Lower lobe of right lung (tissue), 2 donors: Measurements from ENCODE around the gene TRIM36. TPM values are rescaled to one million over a fixed set of nuclear protein-coding genes. Genes with fewer than 3 reads are reported as not detected.

Experiments
- ATAC-seq, 2 donors: fragments of 200-7000 bp; cut with Tn5 transposase; one replicate each; pipeline ENCODE4 v1.9.1; 2020 to 2022; ENCODE audit warnings: mild to moderate bottlenecking in 2 of 2, moderate library complexity in 2 of 2
- DNase-seq: peaks from one replicate; pipeline ENCODE4 v3.0.0-alpha.2; 2020
- H3K27ac ChIP-seq: fragments of 200-600 bp; one replicate; pipeline ENCODE4 v1.8.0; 2022
- H3K27me3 ChIP-seq: fragments of 200-600 bp; one replicate; pipeline ENCODE4 v1.8.0; 2022; ENCODE audit warnings: low read depth
- H3K36me3 ChIP-seq: fragments of 200-600 bp; one replicate; pipeline ENCODE4 v1.8.0; 2022; ENCODE audit warnings: mild to moderate bottlenecking
- H3K4me1 ChIP-seq: fragments of 200-600 bp; one replicate; pipeline ENCODE4 v1.8.0; 2022
- H3K4me3 ChIP-seq: fragments of 200-600 bp; one replicate; pipeline ENCODE4 v1.8.0; 2022; ENCODE audit warnings: mild to moderate bottlenecking
- H3K9me3 ChIP-seq: fragments of 200-600 bp; one replicate; pipeline ENCODE4 v1.8.0; 2022
- intact Hi-C: fragments of 100-400 bp; cut with DNase I; formaldehyde crosslinking; loops from one replicate; pipeline ENCODE4 v1.11.0; 2022
- total RNA-seq: library from RNA; stranded (reverse); fragmentation: NEBNext Ultra II Directional; extraction: Animal tissue kit (Norgen Biotek cat#: 25700); gene quantifications from one replicate; pipeline ENCODE4 v1.2.1, GENCODE V29; 2021
- TF ChIP-seq, protein P1 (sequence below): fragments of 200-600 bp; IDR thresholded peaks from one replicate; pipeline ENCODE4 v1.8.0; 2022; ENCODE audit warnings: antibody characterized with exemption, mild to moderate bottlenecking
- donor health status: DM: no; HTN: yes; CAD: no; lungs with severe emphysema.

TRIM36 gene
- total RNA-seq, 1 donor from 2014 or later, result 5.5 TPM

DNA sequence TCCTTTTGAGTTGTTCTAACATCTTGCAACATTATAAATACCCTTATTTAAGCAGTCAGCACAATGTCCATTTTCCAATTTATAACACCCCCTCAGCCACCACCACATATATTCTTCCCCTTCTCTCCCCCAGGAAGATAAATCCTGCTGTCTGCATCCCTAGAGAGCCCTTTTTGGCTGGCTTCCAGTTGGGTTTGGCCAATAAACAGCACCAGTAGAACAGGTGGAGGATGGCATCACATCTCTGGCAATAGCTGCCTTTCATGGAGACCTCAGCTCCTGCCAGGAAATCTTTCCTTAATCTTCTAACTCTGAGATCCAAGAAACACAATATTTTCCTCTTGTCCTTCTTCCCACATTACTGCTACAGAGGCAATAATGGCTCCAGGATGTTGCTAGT, 53.7 kb downstream of the TRIM36 start:
- Histone ChIP-seq H3K27ac (no peak overlapping the region), H3K27me3 (no peaks in the 10 kb centered on the region), H3K9me3 (no peaks in the 10 kb centered on the region), H3K36me3 (no peaks in the 10 kb centered on the region), H3K4me3 (no peak overlapping the region), H3K4me1 (no peaks in the 10 kb centered on the region)
- TF ChIP-seq, protein P1, sequence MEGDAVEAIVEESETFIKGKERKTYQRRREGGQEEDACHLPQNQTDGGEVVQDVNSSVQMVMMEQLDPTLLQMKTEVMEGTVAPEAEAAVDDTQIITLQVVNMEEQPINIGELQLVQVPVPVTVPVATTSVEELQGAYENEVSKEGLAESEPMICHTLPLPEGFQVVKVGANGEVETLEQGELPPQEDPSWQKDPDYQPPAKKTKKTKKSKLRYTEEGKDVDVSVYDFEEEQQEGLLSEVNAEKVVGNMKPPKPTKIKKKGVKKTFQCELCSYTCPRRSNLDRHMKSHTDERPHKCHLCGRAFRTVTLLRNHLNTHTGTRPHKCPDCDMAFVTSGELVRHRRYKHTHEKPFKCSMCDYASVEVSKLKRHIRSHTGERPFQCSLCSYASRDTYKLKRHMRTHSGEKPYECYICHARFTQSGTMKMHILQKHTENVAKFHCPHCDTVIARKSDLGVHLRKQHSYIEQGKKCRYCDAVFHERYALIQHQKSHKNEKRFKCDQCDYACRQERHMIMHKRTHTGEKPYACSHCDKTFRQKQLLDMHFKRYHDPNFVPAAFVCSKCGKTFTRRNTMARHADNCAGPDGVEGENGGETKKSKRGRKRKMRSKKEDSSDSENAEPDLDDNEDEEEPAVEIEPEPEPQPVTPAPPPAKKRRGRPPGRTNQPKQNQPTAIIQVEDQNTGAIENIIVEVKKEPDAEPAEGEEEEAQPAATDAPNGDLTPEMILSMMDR, result no peak
- no peak for ATAC-seq
- intact Hi-C loops, result no loop called here
- DNase-seq, result no peak

DNA sequence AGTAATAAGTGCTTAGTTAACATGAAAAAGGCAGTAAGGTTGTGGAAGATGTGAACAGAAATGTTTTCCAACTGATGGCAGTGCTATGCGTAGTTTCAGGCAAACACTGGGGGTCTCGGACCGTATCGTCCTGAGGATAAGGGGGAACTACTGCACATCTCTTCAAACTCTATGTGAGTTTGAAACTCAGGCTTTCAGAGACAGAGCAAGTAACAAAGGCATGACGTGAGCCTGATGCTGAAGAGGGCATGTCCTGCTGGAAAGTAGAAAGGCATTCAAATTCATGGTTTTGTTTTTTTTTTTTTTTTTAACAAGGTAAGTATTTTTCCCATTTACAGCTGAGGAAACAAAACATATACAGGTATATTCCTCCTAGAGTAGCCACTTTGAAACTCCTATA, 59.9 kb downstream of the TRIM36 start:
- Histone ChIP-seq H3K4me1 (no peaks in the 10 kb centered on the region), H3K4me3 (no peak overlapping the region), H3K27me3 (peaks cover 3% of the 10 kb centered on the region), H3K9me3 (no peaks in the 10 kb centered on the region), H3K36me3 (no peaks in the 10 kb centered on the region), H3K27ac (no peak overlapping the region)
- TF ChIP-seq, protein P1, result no peak
- no peak for DNase-seq
- intact Hi-C loops, result no loop called here
- ATAC-seq, result no peak

DNA sequence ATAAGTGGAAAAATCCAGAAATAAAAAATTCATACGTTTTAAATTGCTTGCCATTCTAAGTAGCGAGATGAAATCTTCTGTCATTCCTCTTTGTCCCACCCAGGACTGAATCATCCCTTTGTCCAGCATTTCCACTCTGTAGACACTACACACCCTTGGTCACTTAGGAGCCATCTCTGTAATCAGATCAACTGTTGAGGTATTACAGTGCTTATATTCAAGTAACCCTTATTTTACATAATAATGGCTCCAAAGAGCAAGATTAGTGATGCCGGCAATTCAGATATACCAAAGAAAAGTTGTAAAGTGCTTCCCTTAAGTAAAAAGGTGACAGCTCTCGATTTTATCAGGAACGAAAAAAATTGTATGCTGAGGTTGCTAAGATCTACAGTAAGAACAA, 60.4 kb downstream of the TRIM36 start:
- ATAC-seq (no peak), DNase-seq (no peak)
- H3K4me1 ChIP-seq, result no peaks in the 10 kb centered on the region
- no peaks in the 10 kb centered on the region for H3K36me3 ChIP-seq
- TF ChIP-seq, protein P1, result no peak
- no peaks in the 10 kb centered on the region for H3K9me3 ChIP-seq
- H3K27ac ChIP-seq, result no peak overlapping the region
- H3K4me3 ChIP-seq, result no peak overlapping the region
- peaks cover 7% of the 10 kb centered on the region for H3K27me3 ChIP-seq
- intact Hi-C loops, result no loop called here

GRCh38 chr5:115100319-115100955, 69.3 kb downstream of the TRIM36 start:
- no peak overlapping the region for H3K4me3 ChIP-seq
- TF ChIP-seq, protein P1, result no peak
- ATAC-seq (no peak), DNase-seq (no peak)
- intact Hi-C loops, result no loop called here
- no peaks in the 10 kb centered on the region for H3K9me3 ChIP-seq
- H3K27ac ChIP-seq, result no peak overlapping the region
- peaks cover 7% of the 10 kb centered on the region for H3K27me3 ChIP-seq
- no peaks in the 10 kb centered on the region for H3K4me1 ChIP-seq
- H3K36me3 ChIP-seq, result no peaks in the 10 kb centered on the region

DNA sequence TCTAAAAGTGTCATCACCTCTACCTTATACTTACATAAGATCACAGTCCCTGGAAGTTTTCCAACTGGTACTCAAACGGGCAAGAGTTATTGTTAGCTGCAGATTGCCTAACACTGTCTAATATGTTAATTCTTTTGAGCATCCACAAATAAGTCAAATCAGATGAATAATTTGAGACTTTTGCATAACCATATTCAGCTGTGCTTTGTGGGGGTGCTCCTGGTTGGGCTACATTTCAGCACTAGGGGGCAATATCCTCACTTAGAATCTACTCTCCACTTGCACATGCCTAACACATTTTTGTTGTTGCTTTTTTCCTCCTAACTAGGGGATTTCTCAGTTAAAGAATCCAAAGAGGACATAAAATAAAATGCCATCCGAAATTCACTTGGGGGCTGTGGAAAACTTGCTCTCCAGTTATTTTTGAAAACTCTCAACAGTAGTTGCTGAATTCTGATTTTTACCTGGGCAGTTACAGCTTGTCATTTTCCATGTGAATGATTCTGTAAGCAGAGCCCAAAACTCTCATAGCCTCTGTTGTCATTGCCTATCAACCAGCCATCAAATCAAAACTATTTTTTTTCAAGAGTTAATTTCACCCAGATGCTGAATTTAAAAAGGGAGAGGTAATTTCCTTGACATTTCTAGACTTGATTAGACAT, 71.5 kb downstream of the TRIM36 start:
- no peaks in the 10 kb centered on the region for H3K36me3 ChIP-seq
- peak; percentile 79 to 80 for ATAC-seq
- TF ChIP-seq, protein P1, result peak; percentile 74
- no peaks in the 10 kb centered on the region for H3K4me1 ChIP-seq
- DNase-seq, result no peak
- H3K9me3 ChIP-seq, result no peaks in the 10 kb centered on the region
- H3K27ac ChIP-seq, result no peak overlapping the region
- H3K27me3 ChIP-seq, result no peaks in the 10 kb centered on the region
- intact Hi-C loops, result loop anchor here (5.0 kb wide), 1 partner anchor 149 kb away; no protein-coding TSS in a partner anchor
- no peak overlapping the region for H3K4me3 ChIP-seq
